BLaER1 (cell line): Measurements from ENCODE around the gene FYTTD1.
A peak's percentile ranks its signal among the peaks of the same experiment; 100 is the strongest.

Experiments used
- H3K27ac ChIP-seq: shearing (Covaris generic); formaldehyde crosslinking; 2 replicates; pipeline ENCODE4 v1.8.1; 2022
- H3K27me3 ChIP-seq: shearing (Covaris generic); formaldehyde crosslinking; 2 replicates; pipeline ENCODE4 v1.8.1; 2022
- H3K36me3 ChIP-seq: shearing (Covaris generic); formaldehyde crosslinking; 2 replicates; pipeline ENCODE4 v1.8.1; 2022
- H3K4me1 ChIP-seq: shearing (Covaris generic); formaldehyde crosslinking; 2 replicates; pipeline ENCODE4 v1.8.1; 2022
- H3K4me2 ChIP-seq: shearing (Covaris generic); formaldehyde crosslinking; 2 replicates; pipeline ENCODE4 v1.8.1; 2022
- H3K4me3 ChIP-seq: shearing (Covaris generic); formaldehyde crosslinking; 2 replicates; pipeline ENCODE4 v1.8.1; 2022
- H3K9ac ChIP-seq: shearing (Covaris generic); formaldehyde crosslinking; 2 replicates; pipeline ENCODE4 v1.8.1; 2022
- H3K9me3 ChIP-seq: shearing (Covaris generic); formaldehyde crosslinking; 2 replicates; pipeline ENCODE4 v1.8.1; 2022
- H4K20me1 ChIP-seq: shearing (Covaris generic); formaldehyde crosslinking; 2 replicates; pipeline ENCODE4 v1.8.1; 2022
- Cebpa-rat ChIP-seq: shearing (Covaris generic); IDR thresholded peaks from 2 replicates; pipeline ENCODE4 v1.8.1; 2022

The FYTTD1 gene

GRCh38 chr3:197736010-197736490 is 13.6 kb upstream of the FYTTD1 start:
- Histone ChIP-seq H3K9ac (peak overlapping the region; percentile 84), H3K36me3 (0 out of 2 replicates have a peak, but pooled peaks cover 5% of the 10 kb centered on the region), H3K4me2 (peak overlapping the region; percentile 93), H3K4me1 (peaks cover 47% of the 10 kb centered on the region), H3K9me3 (no peaks in the 10 kb centered on the region; the same call in 1 of the 2 replicates), H3K4me3 (peak overlapping the region; percentile 89), H4K20me1 (0 out of 2 replicates have a peak, but pooled peaks cover 9% of the 10 kb centered on the region), H3K27me3 (no peaks in the 10 kb centered on the region), H3K27ac (peak overlapping the region; percentile 79)
- no peak for TF ChIP-seq Cebpa-rat

GRCh38 chr3:197736491-197737318 is 13.0 kb upstream of the FYTTD1 start, which contains the start of gene RUBCN:
Gene RUBCN, minus strand, starts transcription at chr3:197736904. Its CDS starts 185 bp downstream, at chr3:197736719.
- Histone ChIP-seq H3K36me3 (0 out of 2 replicates have a peak, but pooled peaks cover 5% of the 10 kb centered on the region), H3K9ac (peak within 1 kb of the TSS; percentile 84), H3K27me3 (no peaks in the 10 kb centered on the region), H3K4me3 (peak within 1 kb of the TSS; percentile 89), H3K27ac (peak within 1 kb of the TSS; percentile 79), H4K20me1 (0 out of 2 replicates have a peak, but pooled peaks cover 9% of the 10 kb centered on the region), H3K9me3 (no peaks in the 10 kb centered on the region), H3K4me1 (peaks cover 47% of the 10 kb centered on the region), H3K4me2 (peak within 1 kb of the TSS; percentile 97)
- no peak for TF ChIP-seq Cebpa-rat

DNA sequence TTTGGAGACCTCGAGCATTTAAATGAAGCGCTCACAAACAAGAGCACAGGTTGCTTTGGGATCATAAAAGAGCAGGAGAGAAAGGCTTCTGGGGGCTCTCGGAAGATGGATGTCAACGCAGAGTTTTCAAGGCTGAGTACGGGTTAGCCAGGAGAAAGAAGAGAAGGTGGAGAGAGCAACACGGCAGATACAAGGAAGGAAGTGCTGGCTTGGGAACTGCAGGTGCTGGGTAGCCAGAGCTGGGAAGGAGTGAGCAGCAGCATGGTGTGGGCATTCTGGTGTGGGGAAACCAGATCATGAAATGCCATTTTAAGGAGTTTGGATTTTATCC is 12.4 kb upstream of the FYTTD1 start:
- Histone ChIP-seq H3K9ac (peak overlapping the region; percentile 79), H4K20me1 (0 out of 2 replicates have a peak, but pooled peaks cover 9% of the 10 kb centered on the region), H3K36me3 (0 out of 2 replicates have a peak, but pooled peaks cover 5% of the 10 kb centered on the region), H3K4me1 (peaks cover 47% of the 10 kb centered on the region), H3K4me2 (peak overlapping the region; percentile 97), H3K27me3 (no peaks in the 10 kb centered on the region), H3K4me3 (peak overlapping the region; percentile 89), H3K27ac (peak overlapping the region; percentile 69; the same call in 1 of the 2 replicates), H3K9me3 (no peaks in the 10 kb centered on the region)
- no peak for TF ChIP-seq Cebpa-rat

- no peak overlapping the region for H3K27ac ChIP-seq
- no peaks in the 10 kb centered on the region for H3K27me3 ChIP-seq
- peaks cover 47% of the 10 kb centered on the region for H3K4me1 ChIP-seq
- peak overlapping the region; percentile 97 for H3K4me2 ChIP-seq
- peak overlapping the region; percentile 79 for H3K9ac ChIP-seq
- H3K9me3 ChIP-seq: no peaks in the 10 kb centered on the region
- 0 out of 2 replicates have a peak, but pooled peaks cover 9% of the 10 kb centered on the region for H4K20me1 ChIP-seq
- TF ChIP-seq Cebpa-rat: no peak
- peak overlapping the region; percentile 89 for H3K4me3 ChIP-seq
- no peaks in the 10 kb centered on the region for H3K36me3 ChIP-seq
Observed at GRCh38 chr3:197737749-197738462, 11.8 kb upstream of the FYTTD1 start.

GRCh38 chr3:197742787-197743186 is 6.9 kb upstream of the FYTTD1 start:
- Histone ChIP-seq H3K27ac (no peak overlapping the region), H3K4me3 (no peak overlapping the region), H3K4me2 (no peak overlapping the region), H3K36me3 (no peaks in the 10 kb centered on the region), H3K4me1 (peaks cover 16% of the 10 kb centered on the region), H3K9ac (no peak overlapping the region), H3K9me3 (no peaks in the 10 kb centered on the region), H4K20me1 (no peaks in the 10 kb centered on the region), H3K27me3 (no peaks in the 10 kb centered on the region)
- TF ChIP-seq Cebpa-rat: no peak

DNA sequence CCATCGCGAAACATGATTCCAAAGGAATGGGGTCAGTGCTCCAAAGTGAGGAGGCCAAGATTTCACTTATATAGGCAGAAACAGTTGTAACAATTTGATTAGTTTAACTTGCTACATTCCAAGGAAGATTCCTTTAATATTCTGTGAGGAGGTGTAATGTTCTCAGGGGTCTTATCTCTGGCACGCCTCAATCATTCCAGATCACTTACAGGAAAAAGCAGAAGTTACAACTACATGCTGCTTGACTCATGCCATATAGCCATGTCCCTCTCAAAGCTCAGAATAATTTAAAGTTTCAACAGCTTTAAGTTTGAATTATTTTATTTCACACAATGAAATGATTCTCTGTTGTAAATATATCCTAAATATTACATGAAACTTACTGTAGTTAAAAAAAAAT is 3.5 kb upstream of the FYTTD1 start:
- TF ChIP-seq Cebpa-rat: no peak
- H3K9me3 ChIP-seq: no peaks in the 10 kb centered on the region
- no peaks in the 10 kb centered on the region for H3K36me3 ChIP-seq
- no peak overlapping the region for H3K27ac ChIP-seq
- H4K20me1 ChIP-seq: peaks cover 8% of the 10 kb centered on the region
- H3K4me2 ChIP-seq: no peak overlapping the region
- no peaks in the 10 kb centered on the region for H3K27me3 ChIP-seq
- H3K9ac ChIP-seq: no peak overlapping the region
- no peak overlapping the region for H3K4me3 ChIP-seq
- H3K4me1 ChIP-seq: peaks cover 21% of the 10 kb centered on the region

GRCh38 chr3:197746801-197747237 is 2.9 kb upstream of the FYTTD1 start:
- peaks cover 15% of the 10 kb centered on the region for H4K20me1 ChIP-seq
- H3K4me2 ChIP-seq: no peak overlapping the region
- H3K4me3 ChIP-seq: no peak overlapping the region
- H3K9me3 ChIP-seq: no peaks in the 10 kb centered on the region
- H3K36me3 ChIP-seq: no peaks in the 10 kb centered on the region
- H3K27ac ChIP-seq: no peak overlapping the region
- no peaks in the 10 kb centered on the region for H3K27me3 ChIP-seq
- H3K9ac ChIP-seq: no peak overlapping the region
- no peak for TF ChIP-seq Cebpa-rat
- H3K4me1 ChIP-seq: peaks cover 27% of the 10 kb centered on the region

GRCh38 chr3:197748597-197749314 is 927 bp upstream of the FYTTD1 start:
- Histone ChIP-seq H3K36me3 (no peaks in the 10 kb centered on the region), H3K4me1 (peaks cover 42% of the 10 kb centered on the region), H3K4me3 (peak overlapping the region; percentile 79), H3K9ac (peak overlapping the region; percentile 93), H3K9me3 (no peaks in the 10 kb centered on the region), H3K4me2 (peak overlapping the region; percentile 95), H4K20me1 (peaks cover 34% of the 10 kb centered on the region), H3K27me3 (no peaks in the 10 kb centered on the region), H3K27ac (peak overlapping the region; percentile 87; the same call in 1 of the 2 replicates)
- no peak for TF ChIP-seq Cebpa-rat

DNA sequence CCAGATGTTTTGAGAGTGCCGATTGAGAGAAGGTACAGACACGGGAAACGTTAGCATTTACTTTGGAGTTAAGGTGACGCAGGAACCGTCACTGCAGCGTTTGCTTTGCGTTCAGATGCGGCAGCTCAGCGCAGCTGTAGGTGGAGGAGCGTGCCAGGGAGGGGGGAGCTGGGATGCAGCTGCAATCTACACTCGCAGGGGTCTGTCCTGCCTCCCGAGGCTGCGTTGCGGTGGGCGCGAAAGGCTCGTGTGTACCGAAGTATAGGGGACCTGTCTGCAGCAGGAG is 425 bp upstream of the FYTTD1 start:
- peak overlapping the region; percentile 93 for H3K9ac ChIP-seq
- H4K20me1 ChIP-seq: peaks cover 39% of the 10 kb centered on the region
- no peak for TF ChIP-seq Cebpa-rat
- H3K36me3 ChIP-seq: no peaks in the 10 kb centered on the region
- H3K27me3 ChIP-seq: no peaks in the 10 kb centered on the region
- H3K4me2 ChIP-seq: peak overlapping the region; percentile 95
- H3K4me1 ChIP-seq: peaks cover 42% of the 10 kb centered on the region
- H3K9me3 ChIP-seq: no peaks in the 10 kb centered on the region
- peak overlapping the region; percentile 79 for H3K4me3 ChIP-seq
- peak overlapping the region; percentile 87; the same call in 1 of the 2 replicates for H3K27ac ChIP-seq
